ENCODE results near the gene SLC39A13.

The SLC39A13 gene

GRCh38 chr11:47431356-47432083 is 23.1 kb downstream of the SLC39A13 start:
- H3K4me3 ChIP-seq (ENCODE audit: low read length), result no peak overlapping the region
- no peak for TF ChIP-seq CTCF (IDR thresholded peaks at IDR 0.05; ENCODE audit: insufficient read depth, low read depth, low read length, missing control alignments)
- no peak for DNase-seq (ENCODE audit: low read depth)

GRCh38 chr11:47433157-47433556 is 24.8 kb downstream of the SLC39A13 start:
- DNase-seq (ENCODE audit: low read depth), result no peak
- TF ChIP-seq CTCF (IDR thresholded peaks at IDR 0.05; ENCODE audit: insufficient read depth, low read depth, low read length, missing control alignments), result no peak
- H3K4me3 ChIP-seq (ENCODE audit: low read length), result no peak overlapping the region

GRCh38 chr11:47434011-47434786 is 25.8 kb downstream of the SLC39A13 start:
- DNase-seq (ENCODE audit: low read depth), result no peak
- no peak for TF ChIP-seq CTCF (IDR thresholded peaks at IDR 0.05; ENCODE audit: insufficient read depth, low read depth, low read length, missing control alignments)
- H3K4me3 ChIP-seq (ENCODE audit: low read length), result no peak overlapping the region

GRCh38 chr11:47435687-47436086 is 27.3 kb downstream of the SLC39A13 start:
- no peak for TF ChIP-seq CTCF (IDR thresholded peaks at IDR 0.05; ENCODE audit: insufficient read depth, low read depth, low read length, missing control alignments)
- DNase-seq (ENCODE audit: low read depth), result no peak
- no peak overlapping the region for H3K4me3 ChIP-seq (ENCODE audit: low read length)

- DNase-seq (ENCODE audit: low read depth), result no peak
- H3K4me3 ChIP-seq (ENCODE audit: low read length), result no peak overlapping the region
- no peak for TF ChIP-seq CTCF (IDR thresholded peaks at IDR 0.05; ENCODE audit: insufficient read depth, low read depth, low read length, missing control alignments)
Measured at GRCh38 chr11:47436726-47437125, 28.3 kb downstream of the SLC39A13 start.

DNA sequence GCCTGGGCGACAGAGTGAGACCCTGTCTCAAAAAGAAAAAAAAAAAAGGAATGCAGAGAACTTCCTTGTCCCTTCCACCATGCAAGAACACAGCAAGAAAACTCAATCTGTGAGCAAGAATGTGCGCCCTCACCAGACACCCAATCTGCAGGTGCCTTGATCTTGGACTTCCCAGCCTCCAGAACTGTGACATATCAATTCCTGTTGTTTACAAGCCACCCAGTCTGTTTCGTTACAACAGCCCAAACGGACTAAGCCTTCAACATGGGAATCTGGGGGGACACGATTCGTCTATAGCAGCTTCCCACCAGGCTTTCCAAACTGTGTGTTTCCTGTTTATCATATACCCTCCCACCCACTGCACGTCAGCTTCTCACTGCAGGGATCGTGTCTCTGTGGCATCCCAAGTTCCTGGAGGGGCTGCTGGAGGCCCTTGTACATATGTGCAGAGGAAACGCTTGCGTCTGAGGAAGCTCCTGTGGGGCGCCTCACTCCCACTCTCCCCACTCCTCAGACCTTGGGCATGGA is 28.9 kb downstream of the SLC39A13 start:
- DNase-seq (ENCODE audit: low read depth), result no peak
- no peak overlapping the region for H3K4me3 ChIP-seq (ENCODE audit: low read length)
- TF ChIP-seq CTCF (IDR thresholded peaks at IDR 0.05; ENCODE audit: insufficient read depth, low read depth, low read length, missing control alignments), result no peak

Measured in epithelial cell of esophagus (primary cell).